HFFc6 (cell line): ENCODE measurements around the gene CCS. TPM values are rescaled to one million over a fixed set of nuclear protein-coding genes. Genes with fewer than 3 reads are reported as not detected.
A peak's percentile ranks its signal among the peaks of the same experiment; 100 is the strongest.

Experiments used
- DNase-seq: peaks from one replicate; pipeline ENCODE4 v3.0.0-alpha.2; 2018
- H3K27ac Mint-ChIP-seq: 2 replicates; pipeline ENCODE4 v1.8.0; 2020; ENCODE audit warnings: mild to moderate bottlenecking, mixed read lengths
- H3K27me3 Mint-ChIP-seq: 2 replicates; pipeline ENCODE4 v1.8.0; 2021; ENCODE audit warnings: mild to moderate bottlenecking, moderate library complexity, mixed read lengths; ENCODE audit not compliant: insufficient read depth
- H3K36me3 Mint-ChIP-seq: 2 replicates; pipeline ENCODE4 v1.8.0; 2021; ENCODE audit warnings: low read depth, mixed read lengths
- H3K4me1 Mint-ChIP-seq: 2 replicates; pipeline ENCODE4 v1.8.0; 2020; ENCODE audit warnings: low read depth, mixed read lengths
- H3K4me3 Mint-ChIP-seq: 2 replicates; pipeline ENCODE4 v1.8.0; 2020; ENCODE audit warnings: mild to moderate bottlenecking, moderate library complexity, mixed read lengths
- H3K9me3 Mint-ChIP-seq: 2 replicates; pipeline ENCODE4 v1.8.0; 2020; ENCODE audit warnings: mild to moderate bottlenecking, mixed read lengths
- CTCF ChIP-seq: fragments of 200-600 bp; sonication (generic); IDR thresholded peaks from 2 replicates; pipeline ENCODE4 v1.5.0; 2021; ENCODE audit warnings: antibody characterized with exemption, mild to moderate bottlenecking
- total RNA-seq, 6 experiments: library from RNA; stranded (reverse); fragmentation: NEBNext Ultra II Directional; extraction: Animal tissue kit (Norgen Biotek cat#: 25700); gene quantifications; 2 replicates in 1 of 6; 3 replicates in 5 of 6; pipeline ENCODE4 v1.2.3, GENCODE V29; 2021

CCS gene
- total RNA-seq, 6 experiments from 2014 or later, result 25.8 to 27.4 (median 26.5) TPM

DNA sequence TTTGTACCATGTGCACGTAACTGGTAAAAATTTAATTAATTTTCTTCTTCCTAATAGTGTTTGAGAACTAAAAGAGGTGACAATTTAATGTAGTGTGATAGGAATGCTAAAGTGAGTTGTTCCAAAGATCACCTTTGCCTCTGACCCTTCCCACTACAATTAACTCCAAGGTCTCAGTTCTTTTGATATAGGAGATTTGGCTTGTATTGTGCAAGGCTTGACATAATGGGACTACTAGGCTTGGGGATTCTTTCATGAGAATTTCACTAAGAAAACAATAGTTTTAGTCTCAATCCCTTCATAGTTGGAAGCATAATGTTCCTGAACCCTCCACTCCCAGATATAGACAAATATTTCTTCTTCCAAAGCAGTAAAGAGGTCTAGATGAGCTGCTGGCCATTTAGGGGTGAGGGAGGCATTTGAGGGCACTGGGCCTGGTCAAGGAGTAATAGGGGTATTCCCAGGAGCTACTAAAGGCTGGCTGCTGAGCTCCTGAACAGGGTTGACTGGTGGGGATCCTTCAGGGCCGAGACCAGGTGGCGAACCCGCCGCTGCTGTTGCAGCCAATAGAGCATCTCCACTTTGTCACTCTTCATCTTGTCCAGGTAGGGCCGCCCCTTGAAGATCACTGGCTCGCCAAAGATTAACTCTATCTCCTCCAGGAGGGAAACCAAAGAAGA, 2.8 kb upstream of the CCS start:
- TF ChIP-seq CTCF, result no peak
- Mint-ChIP-seq H3K36me3 (peaks cover 4% of the 10 kb centered on the region; the same call in 1 of the 2 replicates), H3K4me1 (peaks cover 14% of the 10 kb centered on the region), H3K27me3 (peaks cover 7% of the 10 kb centered on the region), H3K27ac (no peak overlapping the region), H3K4me3 (no peak overlapping the region), H3K9me3 (no peaks in the 10 kb centered on the region)
- no peak for DNase-seq

- no peak for TF ChIP-seq CTCF
- Mint-ChIP-seq H3K36me3 (peaks cover 4% of the 10 kb centered on the region; the same call in 1 of the 2 replicates), H3K4me1 (peaks cover 14% of the 10 kb centered on the region), H3K27me3 (peaks cover 3% of the 10 kb centered on the region), H3K27ac (no peak overlapping the region), H3K9me3 (no peaks in the 10 kb centered on the region), H3K4me3 (no peak overlapping the region)
- DNase-seq, result no peak
Measured at GRCh38 chr11:66591175-66591574, 1.8 kb upstream of the CCS start.

GRCh38 chr11:66593303-66593635, 284 bp downstream of the CCS start:
- peaks cover 3% of the 10 kb centered on the region; the same call in 1 of the 2 replicates for H3K27me3 Mint-ChIP-seq
- H3K4me3 Mint-ChIP-seq, result peak overlapping the region; percentile 99

GRCh38 chr11:66593650-66594049, 665 bp downstream of the CCS start:
- Mint-ChIP-seq H3K36me3 (peaks cover 4% of the 10 kb centered on the region; the same call in 1 of the 2 replicates), H3K27me3 (peaks cover 3% of the 10 kb centered on the region; the same call in 1 of the 2 replicates), H3K27ac (peak overlapping the region; percentile 96), H3K4me1 (peaks cover 14% of the 10 kb centered on the region), H3K9me3 (no peaks in the 10 kb centered on the region), H3K4me3 (peak overlapping the region; percentile 99)
- no peak for TF ChIP-seq CTCF
- no peak for DNase-seq

More at GRCh38 chr11:66593303-66593635, 284 bp downstream of the CCS start:
- Mint-ChIP-seq H3K27ac (peak overlapping the region; percentile 96), H3K4me1 (peaks cover 14% of the 10 kb centered on the region), H3K36me3 (peaks cover 4% of the 10 kb centered on the region; the same call in 1 of the 2 replicates), H3K9me3 (no peaks in the 10 kb centered on the region)
- TF ChIP-seq CTCF, result no peak
- DNase-seq, result no peak

DNA sequence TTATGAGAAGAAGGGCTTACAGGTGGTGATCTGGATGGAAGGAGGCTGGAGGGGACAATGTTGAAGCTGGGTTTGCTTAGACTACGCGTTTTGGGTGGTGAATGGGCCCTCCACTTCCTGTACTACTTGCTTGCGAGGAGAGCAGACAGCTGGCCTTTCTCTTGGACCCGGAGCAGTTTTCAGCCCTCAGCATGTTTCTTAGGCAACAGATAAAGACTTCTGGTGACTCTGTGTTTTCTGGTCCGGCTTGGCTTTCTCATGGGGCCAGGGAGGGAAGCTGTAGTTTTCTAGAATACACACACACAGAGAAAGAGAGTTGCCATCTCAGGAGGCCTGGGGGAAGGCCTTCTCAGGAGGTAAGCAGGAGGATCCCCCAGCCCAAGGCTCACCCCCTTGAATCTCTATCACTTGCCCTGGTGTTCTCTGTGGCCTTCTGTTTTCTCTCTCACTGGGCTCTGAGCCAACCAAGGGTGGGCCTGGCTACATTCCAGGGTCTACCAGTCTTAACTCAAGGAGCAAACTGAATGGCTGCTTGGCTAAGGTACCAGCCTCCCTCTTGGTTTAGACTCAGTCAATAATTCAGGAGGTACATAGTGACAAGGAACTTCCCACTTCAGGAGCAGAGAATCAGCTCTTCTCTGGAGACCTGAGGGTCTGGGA, 2.4 kb downstream of the CCS start:
- Mint-ChIP-seq H3K4me3 (no peak overlapping the region), H3K36me3 (peaks cover 4% of the 10 kb centered on the region; the same call in 1 of the 2 replicates), H3K27me3 (peaks cover 3% of the 10 kb centered on the region; the same call in 1 of the 2 replicates), H3K4me1 (peaks cover 14% of the 10 kb centered on the region), H3K27ac (no peak overlapping the region), H3K9me3 (no peaks in the 10 kb centered on the region)
- TF ChIP-seq CTCF, result no peak
- DNase-seq, result no peak
